Measurements from ENCODE around the gene TNNC1. TPM values are rescaled to one million over a fixed set of nuclear protein-coding genes. Genes with fewer than 3 reads are reported as not detected.

Gene TNNC1
- total RNA-seq, 1 experiment from 2014 or later: 5.6 TPM

GRCh38 chr3:52430416-52430810 is 23.4 kb downstream of the TNNC1 start:
- Histone ChIP-seq H3K79me2 (ENCODE audit: insufficient read depth, low read length) (no peaks in the 10 kb centered on the region), H4K5ac (ENCODE audit: insufficient read length, low read depth, low read length) (no peak overlapping the region), H3K27ac (ENCODE audit: insufficient read length, low read depth, low read length) (no peak overlapping the region), H2BK120ac (ENCODE audit: low read depth, low read length, poor library complexity, severe bottlenecking) (no peak overlapping the region), H3K9me3 (ENCODE audit: control insufficient read depth, low read depth, low read length) (no peaks in the 10 kb centered on the region), H3K79me1 (ENCODE audit: insufficient read depth, low read depth, low read length, poor library complexity, severe bottlenecking) (no peaks in the 10 kb centered on the region), H3K4me2 (ENCODE audit: insufficient read depth, insufficient read length, low read length) (no peak overlapping the region), H3K4ac (ENCODE audit: low read depth, low read length) (no peak overlapping the region), H3K18ac (ENCODE audit: insufficient read length, low read depth, low read length) (no peak overlapping the region), H3K27me3 (ENCODE audit: insufficient read depth, low read length) (no peaks in the 10 kb centered on the region), H3K23me2 (ENCODE audit: insufficient read length, low read depth, low read length, poor library complexity, severe bottlenecking) (no peaks in the 10 kb centered on the region), H2BK15ac (ENCODE audit: low read depth, low read length) (no peak overlapping the region), H2BK20ac (ENCODE audit: low read depth, low read length, poor library complexity, severe bottlenecking) (no peak overlapping the region), H3K4me1 (ENCODE audit: insufficient read depth, low read length) (no peaks in the 10 kb centered on the region), H2BK5ac (ENCODE audit: insufficient read length, low read length) (no peak overlapping the region), H2AFZ (ENCODE audit: low read length) (no peak overlapping the region), H3K9ac (ENCODE audit: extremely low read depth, insufficient read length, low read length) (no peak overlapping the region), H4K20me1 (ENCODE audit: control insufficient read depth, insufficient read depth, insufficient read length) (no peaks in the 10 kb centered on the region), H4K91ac (ENCODE audit: insufficient read length, low read depth, low read length) (no peak overlapping the region), H3T11ph (ENCODE audit: low read length) (no peak overlapping the region), H3K56ac (ENCODE audit: insufficient read length, low read depth, low read length) (no peak overlapping the region), H3K14ac (ENCODE audit: insufficient read depth, low read length) (no peak overlapping the region), H4K8ac (replicated peaks; ENCODE audit: insufficient read length, low read depth, low read length) (no peak overlapping the region), H2BK12ac (ENCODE audit: insufficient read length, low read depth, low read length) (no peak overlapping the region), H2AK5ac (ENCODE audit: insufficient read length, low read length) (no peak overlapping the region), H3K23ac (ENCODE audit: insufficient read length, low read depth, low read length) (no peak overlapping the region)
- H3K36me3 Mint-ChIP-seq (ENCODE audit: insufficient read depth in 1 of 3, low read depth in 3 of 3): no peaks in the 10 kb centered on the region
- no peak for DNase-seq
- no peaks in the 10 kb centered on the region for H3K9me3 Mint-ChIP-seq
- H3K4me1 Mint-ChIP-seq: peaks cover 14 to 30% of the 10 kb centered on the region in 2 experiments
- H3K27me3 Mint-ChIP-seq (ENCODE audit: low read depth): peaks cover 2% of the 10 kb centered on the region; the same call in 1 of the 2 replicates
- no peak for TF ChIP-seq CTCF (conservative IDR thresholded peaks at IDR 0.05)
- no peak overlapping the region for H3K4me3 Mint-ChIP-seq
- H3K27ac Mint-ChIP-seq: no peak overlapping the region
- WGBS (ENCODE audit: extremely low coverage, insufficient read length, low lambda C conversion rate): no CpG with 5 or more reads among the region's 9 CpGs
